KOPT-K1 (cell line): ENCODE results near the gene KEL.

Experiments used
- H3K27ac ChIP-seq: fragments of 200-600 bp; sonication (generic); 2 replicates; pipeline ENCODE4 v1.5.1; 2016; ENCODE audit warnings: antibody characterized with exemption, mild to moderate bottlenecking, low read depth, low read length; ENCODE audit not compliant: poor library complexity, severe bottlenecking
- H3K36me3 ChIP-seq: fragments of 200-600 bp; sonication (generic); 2 replicates; pipeline ENCODE4 v1.5.1; 2017; ENCODE audit warnings: antibody characterized with exemption, mild to moderate bottlenecking, low read length, moderate library complexity; ENCODE audit not compliant: insufficient read depth
- H3K9me3 ChIP-seq: fragments of 200-600 bp; sonication (generic); 2 replicates; pipeline ENCODE4 v1.5.1; 2017; ENCODE audit warnings: antibody characterized with exemption, low read length, mild to moderate bottlenecking; ENCODE audit not compliant: insufficient read depth, poor library complexity, severe bottlenecking

The KEL gene

DNA sequence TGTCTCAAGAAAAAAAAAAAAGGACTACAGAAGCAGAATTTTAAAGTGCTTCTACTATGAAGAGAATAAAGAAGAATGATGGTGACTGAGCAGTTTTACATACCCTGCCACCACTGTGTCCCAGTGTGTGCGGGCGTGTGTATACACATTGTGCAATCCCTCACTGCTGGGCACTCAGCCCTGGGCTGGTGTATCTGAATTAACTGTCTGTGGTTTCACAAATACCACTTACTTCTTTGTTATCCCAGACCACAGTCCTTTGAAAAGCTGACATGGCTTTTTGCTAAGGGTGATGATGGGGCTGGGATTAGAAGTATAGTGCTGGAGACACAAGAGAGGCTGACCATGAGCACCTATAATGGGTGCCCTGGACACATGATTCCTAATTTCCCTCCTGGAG lies 55.5 kb downstream of the KEL start:
- no peak overlapping the region for H3K27ac ChIP-seq
- H3K9me3 ChIP-seq, result peaks cover 37% of the 10 kb centered on the region

DNA sequence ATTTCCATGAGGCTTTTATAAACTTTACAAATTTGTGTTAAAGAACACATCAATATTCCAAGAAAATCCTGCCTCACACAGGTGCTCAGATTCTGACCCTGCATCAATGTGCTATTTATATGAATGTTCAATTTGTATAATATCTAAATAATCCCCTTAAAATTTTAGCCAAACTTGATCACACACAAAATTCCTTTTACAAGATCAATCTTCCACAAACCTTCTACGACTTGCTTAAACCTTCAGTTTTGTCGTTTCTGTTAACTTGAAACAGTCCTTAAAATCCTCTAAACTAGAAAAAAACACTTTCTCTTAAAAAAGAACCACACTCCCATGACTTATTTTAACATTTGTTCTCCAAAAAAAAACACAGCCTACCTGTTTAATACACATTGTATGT lies 56.4 kb downstream of the KEL start:
- Histone ChIP-seq H3K36me3 (no peaks in the 10 kb centered on the region), H3K9me3 (peaks cover 37% of the 10 kb centered on the region), H3K27ac (no peak overlapping the region)

More for the DNA sequence above, 55.5 kb downstream of the KEL start:
- H3K36me3 ChIP-seq, result no peaks in the 10 kb centered on the region

DNA sequence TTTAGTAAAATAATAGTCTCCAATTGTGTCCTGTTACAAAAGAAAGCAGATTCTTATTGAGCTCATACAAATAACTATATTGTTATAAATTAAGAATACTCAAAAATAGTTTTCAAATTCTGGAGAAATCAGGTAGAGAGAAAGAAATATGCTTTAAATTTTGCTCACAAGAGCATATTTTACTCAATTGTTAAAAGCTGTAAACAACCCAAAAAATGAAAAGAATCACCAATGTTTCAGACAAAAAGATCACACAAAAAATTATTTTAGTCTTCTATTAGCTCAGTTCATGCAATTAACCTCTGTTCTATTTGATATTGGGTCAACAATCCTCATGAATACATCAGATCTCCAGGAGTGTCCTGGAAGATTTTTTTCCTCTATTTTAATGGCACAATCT lies 58.0 kb downstream of the KEL start:
- Histone ChIP-seq H3K36me3 (no peaks in the 10 kb centered on the region), H3K27ac (no peak overlapping the region), H3K9me3 (peaks cover 37% of the 10 kb centered on the region)

DNA sequence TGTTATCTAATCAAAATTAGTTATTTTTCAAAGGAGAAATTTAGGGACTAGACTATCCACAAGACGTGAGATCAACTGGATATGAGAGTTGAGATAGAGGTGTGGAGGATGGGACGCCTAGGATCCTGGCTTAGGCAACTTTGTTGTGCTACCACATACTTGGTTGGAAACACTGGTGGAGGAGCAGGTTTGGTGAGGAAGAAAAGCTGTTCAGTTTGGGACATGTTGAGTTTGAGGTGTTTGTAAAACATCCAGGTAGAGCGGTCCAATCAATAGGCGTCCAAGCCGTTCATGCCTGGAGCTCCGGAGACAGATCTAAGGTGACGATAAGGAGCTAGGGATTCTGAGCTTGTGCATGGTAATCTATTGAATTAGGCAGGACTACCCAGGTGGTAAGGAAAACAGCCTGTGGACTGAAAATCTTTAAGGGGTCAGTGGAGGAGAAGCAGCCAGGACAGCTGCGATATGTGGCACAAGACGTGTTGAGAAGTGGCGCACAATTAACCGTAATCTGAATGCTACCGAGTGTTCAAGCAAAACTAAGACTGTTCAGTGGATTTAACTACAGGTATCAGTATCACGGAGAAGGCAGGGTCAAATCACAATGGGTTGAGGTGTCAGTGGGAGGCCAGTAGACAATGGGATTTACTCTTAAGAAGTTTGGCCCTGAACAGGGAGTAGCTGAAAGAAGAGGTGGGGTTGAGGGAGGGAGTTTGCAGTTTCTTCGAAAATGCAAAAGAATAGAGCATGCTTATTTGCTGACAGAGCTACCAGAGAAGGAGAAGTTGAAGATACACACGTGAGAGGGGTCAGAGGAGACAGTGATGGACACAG lies 60.5 kb downstream of the KEL start:
- peaks cover 34% of the 10 kb centered on the region for H3K9me3 ChIP-seq
- no peak overlapping the region for H3K27ac ChIP-seq
- no peaks in the 10 kb centered on the region for H3K36me3 ChIP-seq

DNA sequence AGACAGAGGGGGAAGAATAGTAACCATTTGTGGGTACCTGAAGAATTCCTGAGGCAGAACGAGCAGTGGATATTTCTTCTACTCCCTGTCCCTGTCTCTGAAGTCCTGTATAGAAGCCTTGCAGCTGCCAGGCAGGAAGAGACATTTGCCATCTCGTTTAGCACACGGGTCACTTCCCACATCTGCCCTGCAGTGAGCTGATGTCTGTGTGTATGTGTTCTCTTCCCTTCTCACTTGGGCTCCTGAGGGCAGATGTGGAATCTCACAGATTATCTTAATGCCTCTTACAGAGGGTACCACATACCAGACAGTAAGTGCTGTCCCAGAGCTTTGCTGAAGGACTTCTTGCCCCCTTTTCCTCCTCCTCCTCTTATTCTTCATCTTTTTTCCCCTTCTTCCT lies 62.5 kb downstream of the KEL start:
- no peak overlapping the region for H3K27ac ChIP-seq

DNA sequence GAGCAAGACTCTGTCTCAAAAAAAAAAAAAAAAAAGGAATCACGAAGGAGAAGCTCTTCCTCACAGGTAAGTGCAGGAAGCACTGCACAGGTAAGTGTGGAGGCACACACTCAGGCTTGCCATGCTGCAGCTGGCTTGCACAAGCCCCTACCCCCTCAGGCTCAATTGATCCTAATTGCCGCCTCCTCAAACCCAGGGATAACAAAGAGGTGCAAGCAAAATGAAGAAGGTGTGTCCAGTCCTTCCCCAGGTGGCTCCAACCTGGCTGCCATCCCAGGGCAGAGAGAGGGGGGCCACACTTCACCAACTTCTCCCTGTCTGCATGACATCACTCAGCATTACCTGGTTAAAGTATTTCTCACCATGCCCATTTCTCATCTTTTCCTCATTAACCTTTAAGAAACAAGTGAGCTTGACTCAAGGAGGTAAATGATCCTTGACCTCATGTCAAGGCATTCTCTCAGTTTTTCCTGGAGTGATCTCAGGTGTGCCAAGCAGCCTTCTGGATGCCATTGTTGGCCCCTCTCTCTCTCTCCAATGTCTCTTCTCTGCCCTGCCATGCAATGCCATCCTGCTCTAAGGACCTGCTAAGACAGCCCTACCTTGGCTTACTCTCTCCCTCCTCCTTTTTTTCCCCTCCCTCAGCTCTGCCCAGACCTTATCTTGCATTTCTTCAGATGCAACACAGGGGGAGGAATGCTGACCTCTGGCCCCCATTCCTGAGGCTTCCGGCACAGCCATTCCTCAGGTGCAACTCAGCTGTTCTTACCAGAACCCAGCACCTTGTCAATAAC lies 63.6 kb downstream of the KEL start:
- Histone ChIP-seq H3K9me3 (peaks cover 4% of the 10 kb centered on the region), H3K36me3 (no peaks in the 10 kb centered on the region), H3K27ac (no peak overlapping the region)

More for the DNA sequence above, 62.5 kb downstream of the KEL start:
- no peaks in the 10 kb centered on the region for H3K36me3 ChIP-seq
- peaks cover 15% of the 10 kb centered on the region for H3K9me3 ChIP-seq

DNA sequence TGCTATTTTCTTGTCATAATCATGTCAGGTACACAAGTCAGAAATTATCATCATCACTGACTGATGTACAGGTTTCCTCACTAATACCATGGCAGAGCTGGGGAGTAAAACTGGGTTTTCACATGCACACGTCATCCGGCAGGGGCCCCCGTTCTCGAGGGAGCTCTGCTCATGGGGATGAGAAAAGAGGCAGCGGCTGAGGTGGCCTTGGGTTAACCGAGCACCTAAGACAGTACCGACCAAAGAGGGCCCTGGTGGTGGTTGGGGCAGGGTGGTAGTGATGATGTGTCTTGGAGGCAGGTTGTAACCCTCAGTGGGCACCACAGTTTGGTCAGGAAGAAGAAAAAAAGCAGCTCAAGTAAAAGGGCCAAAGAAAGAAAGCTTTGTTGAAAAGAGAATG lies 64.5 kb downstream of the KEL start:
- H3K27ac ChIP-seq, result no peak overlapping the region
- H3K36me3 ChIP-seq, result no peaks in the 10 kb centered on the region
- no peaks in the 10 kb centered on the region for H3K9me3 ChIP-seq

DNA sequence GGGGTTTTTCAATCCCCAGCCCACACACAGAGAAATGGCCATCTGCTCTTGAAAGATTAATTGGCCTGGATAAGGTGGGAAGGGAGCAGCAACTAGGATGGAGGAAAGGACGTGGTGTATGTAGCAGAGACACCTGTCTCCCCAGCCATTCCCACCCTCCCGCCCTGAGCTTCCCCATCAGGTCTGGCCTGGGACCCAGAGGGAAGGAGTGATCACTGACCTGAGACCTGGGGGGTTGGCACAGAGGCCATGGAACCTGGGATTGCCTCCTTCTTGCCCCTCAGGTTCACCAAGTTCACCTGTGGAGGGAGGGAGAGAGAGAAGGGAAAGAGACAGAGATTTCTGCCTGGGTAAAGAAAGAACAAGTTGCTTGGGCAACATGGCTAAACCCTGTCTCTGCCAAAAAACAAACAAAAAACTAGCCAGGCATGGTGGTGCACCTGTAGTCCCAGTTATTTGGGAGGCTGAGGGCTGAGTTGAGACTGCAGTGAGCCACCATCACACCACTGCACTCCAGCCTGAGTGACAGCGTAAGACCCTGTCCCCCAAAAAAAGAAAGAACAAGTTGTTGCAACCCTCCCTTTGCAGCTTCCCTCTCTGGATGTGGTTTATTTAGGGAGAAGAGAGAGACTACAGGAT lies 65.3 kb downstream of the KEL start:
- H3K27ac ChIP-seq, result no peak overlapping the region

DNA sequence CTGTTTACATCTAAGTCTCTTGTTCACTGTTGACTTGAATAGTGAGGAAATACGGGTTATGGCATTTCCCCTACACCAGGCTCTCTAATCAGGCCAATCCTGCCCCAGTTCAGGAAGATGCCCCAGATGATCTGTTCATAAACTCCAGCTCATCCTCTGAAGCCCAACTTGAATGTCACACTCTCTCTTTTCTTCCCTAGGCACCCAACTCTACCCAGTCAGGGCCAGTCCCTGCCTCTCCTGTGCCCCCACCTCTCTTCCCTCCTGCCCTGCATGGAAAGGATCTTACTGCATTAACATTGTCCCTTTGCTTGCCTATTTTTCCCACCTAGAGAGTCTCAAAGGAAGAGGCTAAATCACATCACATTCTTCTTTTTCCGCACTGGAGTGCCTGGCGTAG lies 66.0 kb downstream of the KEL start:
- no peaks in the 10 kb centered on the region for H3K9me3 ChIP-seq
- H3K36me3 ChIP-seq, result no peaks in the 10 kb centered on the region
- no peak overlapping the region for H3K27ac ChIP-seq

More for the DNA sequence above, 65.3 kb downstream of the KEL start:
- no peaks in the 10 kb centered on the region for H3K36me3 ChIP-seq
- H3K9me3 ChIP-seq, result no peaks in the 10 kb centered on the region

DNA sequence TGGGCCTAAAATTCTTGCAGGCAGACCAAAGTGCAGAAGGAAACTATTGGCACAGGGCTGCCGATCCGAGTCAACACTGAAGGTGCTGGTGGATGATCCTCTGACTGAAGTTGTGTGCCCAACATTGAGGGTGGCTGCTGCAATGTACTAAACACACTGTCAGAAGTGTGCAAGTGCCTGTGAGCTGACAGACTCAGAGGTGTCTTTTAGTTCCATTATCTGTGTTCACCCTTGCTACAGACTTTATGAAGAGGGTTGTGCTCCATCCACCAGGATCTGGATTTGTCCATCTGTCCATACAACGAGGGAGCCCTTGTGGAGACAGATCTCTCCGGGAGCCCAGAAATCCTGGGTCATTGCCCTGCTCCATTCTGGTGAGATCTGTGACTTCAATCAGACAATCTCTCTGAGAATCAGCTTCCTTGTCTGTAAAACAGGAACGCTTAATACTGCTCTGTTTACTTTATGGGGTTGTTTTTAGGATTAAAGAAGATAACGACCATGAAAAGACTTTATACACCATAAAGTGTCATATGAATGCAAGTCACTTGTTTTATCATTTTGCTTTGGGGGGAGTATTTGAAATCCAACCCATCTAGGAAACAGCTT lies 67.1 kb downstream of the KEL start:
- H3K36me3 ChIP-seq, result no peaks in the 10 kb centered on the region
- H3K9me3 ChIP-seq, result no peaks in the 10 kb centered on the region
- no peak overlapping the region for H3K27ac ChIP-seq

DNA sequence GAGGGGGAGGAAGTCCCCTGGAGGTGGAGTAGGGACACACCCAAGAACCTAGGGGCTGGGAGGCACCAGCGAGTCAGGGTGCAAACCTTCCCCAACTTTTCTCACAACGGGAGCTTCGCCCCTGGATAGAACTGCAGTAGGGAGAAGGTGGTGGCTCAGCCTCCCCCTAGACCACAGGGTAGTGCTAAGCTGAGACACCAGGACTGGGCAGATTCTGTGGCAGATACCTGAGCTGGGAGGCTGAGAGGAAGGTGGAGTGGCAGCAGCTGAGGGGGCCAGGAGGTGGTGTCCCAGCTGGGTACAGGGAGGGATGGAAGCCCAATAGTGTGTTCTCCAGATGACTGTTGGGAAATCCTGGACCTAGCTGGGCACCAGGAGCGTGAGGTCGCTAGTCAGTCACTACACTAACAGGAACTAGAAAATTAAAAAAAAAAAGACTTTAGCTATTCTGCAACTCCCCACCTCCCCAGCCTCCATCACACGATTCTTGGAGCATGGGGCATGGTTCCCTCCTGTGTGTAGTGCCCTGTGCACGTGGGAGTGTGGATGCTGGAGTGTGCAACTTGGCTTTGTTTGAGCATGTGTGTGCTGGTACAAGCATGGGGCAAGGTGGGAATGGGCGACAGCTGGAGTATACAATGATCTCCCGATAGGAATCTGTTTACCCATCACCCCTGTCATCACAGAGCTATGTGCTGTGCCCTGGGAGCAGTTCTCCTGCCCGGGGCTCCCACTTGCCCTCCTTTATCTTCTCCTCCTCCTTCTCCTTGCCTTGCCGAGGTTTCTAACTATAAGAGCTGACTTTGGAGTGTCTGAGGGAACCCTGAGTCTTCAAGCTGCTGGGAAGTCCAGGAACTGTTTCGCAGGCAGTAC lies 67.8 kb downstream of the KEL start:
- no peaks in the 10 kb centered on the region for H3K9me3 ChIP-seq
- H3K36me3 ChIP-seq, result no peaks in the 10 kb centered on the region
- no peak overlapping the region for H3K27ac ChIP-seq

DNA sequence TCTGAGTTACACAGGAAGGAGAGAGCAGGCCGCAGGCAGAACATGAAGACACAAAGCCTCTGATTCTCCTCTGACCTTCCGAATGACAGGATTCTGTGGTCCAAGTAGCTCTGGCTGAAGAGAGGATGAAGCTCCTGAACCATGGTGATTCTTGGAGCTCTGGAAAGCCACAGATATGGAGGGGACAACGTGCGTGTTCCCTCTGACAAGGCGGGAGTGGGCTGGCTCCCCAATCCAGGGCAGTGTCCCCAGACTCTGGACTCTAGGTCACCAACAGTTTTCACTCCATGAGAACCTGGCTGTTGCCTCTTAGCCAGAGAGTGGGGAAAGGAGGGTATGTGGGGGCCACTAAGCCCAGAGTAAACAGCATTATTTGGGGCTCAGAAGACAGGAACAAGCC lies 69.2 kb downstream of the KEL start:
- H3K9me3 ChIP-seq, result no peaks in the 10 kb centered on the region
- no peaks in the 10 kb centered on the region for H3K36me3 ChIP-seq
- no peak overlapping the region for H3K27ac ChIP-seq

DNA sequence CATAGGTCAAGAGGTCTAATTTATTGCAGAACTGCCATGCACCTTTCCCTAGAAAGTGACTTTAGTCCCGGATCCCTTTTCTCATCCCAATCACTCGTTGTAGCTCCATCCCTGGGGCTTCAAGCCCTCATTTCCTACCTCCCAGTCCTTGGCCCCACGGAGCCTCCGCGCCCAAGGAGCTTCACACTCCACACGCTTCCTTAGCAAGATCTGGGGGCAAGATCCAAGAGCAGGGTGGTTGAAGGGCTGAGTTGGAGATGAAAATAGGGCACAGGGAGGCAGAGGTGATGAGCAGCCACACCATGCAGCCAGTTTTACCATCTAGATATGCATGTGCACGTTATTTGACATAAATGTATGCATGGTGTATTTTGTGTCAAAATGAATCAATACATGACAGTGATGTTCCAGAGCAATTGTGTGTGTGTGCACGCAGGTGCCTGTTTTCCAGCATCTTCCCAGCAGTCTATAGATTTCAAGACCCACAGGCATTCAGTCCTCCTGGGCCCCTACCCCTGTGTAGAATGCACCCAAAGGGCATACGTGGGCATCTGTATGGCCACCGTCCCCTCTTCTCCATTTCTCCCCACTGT lies 70.6 kb downstream of the KEL start:
- H3K9me3 ChIP-seq, result no peaks in the 10 kb centered on the region
- no peak overlapping the region for H3K27ac ChIP-seq
- H3K36me3 ChIP-seq, result no peaks in the 10 kb centered on the region
